ENCODE data around the gene CSPG4.
"Not testable (repeated sequence)": the region's sequence is repeated elsewhere in the genome, so short reads cannot be mapped to it uniquely, and the experiment has no call there.

The CSPG4 gene

DNA sequence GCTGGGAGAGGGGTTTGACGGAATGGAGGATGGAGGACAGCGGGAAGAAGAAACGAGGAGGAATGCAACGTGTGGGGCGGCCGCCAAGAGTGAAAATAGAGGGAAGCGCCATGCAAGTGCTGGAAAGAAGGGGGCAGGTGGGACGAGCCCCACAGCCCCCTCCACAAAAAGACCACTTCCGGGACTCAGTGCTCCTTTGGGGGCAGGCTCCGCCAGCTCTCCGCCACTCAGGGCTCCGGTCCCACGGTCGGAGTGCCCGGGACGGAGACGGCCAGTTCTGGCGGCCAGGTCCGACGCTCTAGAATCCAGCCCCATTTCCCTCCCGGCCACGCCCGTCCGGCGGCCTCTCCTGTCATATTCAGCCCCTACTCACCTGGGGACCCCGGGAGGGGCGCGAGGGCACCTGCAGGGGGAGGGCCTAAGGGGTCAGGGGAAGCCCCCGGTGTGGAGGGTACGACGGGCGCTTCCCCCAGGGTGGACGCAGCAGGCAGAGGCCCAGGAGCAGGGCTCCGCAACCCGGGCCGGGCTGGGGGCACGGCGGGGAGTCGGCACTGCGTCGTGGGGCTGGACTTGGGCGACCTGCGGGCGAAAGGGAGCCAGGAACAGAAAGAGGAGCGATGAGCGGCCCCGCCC, 25.5 kb upstream of the CSPG4 start:
- DNase-seq, result no peak

DNA sequence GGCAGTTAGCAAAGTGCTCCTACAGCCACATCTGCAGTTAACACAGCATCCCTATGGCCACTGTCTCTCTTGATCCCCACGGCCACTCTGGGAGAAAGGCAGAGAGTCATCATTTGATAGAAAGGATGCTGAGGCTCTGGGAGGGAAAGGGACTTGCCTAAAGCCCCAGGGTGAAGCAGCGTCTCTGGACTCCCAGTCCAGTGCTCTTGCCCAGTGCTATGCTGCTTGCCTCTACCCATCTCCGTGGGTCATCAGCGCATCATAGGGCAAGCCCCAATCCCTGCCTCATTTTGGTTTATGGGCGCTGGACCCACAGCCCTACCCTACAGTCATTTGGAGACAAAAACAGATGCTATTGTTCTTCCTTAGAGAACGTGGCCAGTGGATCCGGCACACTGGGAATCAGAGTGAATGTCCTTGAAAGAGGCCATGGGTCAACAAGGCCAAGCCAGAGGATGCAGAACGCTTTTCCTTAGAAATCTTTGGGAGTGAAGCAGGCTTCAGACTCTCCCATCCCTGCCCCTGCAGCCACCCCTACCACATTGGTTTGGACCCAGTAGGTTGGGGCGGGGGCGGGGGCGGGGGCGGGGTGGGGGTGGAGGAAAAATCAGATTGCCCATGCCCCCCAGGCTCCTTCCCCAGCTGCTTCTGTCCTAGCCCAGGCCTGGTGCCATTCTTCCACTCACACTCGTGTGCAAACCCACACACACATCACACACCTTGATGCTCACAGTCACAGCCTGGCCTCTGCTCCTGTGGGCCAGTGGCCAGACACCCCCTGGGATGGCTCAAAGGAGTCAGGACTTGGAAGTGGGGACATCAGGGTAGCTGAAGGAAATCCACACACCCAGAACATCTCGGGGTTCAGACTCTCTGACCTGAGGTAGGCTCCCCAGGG, 24.7 kb upstream of the CSPG4 start:
- not testable (repeated sequence) for DNase-seq

DNA sequence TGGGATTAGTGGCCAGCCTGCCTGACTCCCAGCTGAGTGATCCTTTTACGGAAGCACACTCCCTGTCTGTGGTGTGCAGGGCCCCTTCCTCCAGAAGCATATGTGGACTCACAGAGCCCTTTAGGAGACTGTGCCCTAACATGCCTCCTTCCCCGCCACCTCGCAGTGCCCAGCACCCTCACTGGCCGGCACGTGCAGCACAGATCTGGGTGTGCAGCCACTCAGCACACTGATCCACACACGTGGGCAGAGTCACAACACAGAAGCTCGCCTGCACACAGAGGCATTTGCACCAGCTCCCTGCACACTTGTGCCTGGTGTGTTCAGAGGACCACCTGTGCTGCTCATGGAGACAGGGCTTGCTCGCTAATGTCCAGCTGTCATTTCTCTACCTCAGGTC, 23.6 kb upstream of the CSPG4 start:
- DNase-seq, result no peak

DNA sequence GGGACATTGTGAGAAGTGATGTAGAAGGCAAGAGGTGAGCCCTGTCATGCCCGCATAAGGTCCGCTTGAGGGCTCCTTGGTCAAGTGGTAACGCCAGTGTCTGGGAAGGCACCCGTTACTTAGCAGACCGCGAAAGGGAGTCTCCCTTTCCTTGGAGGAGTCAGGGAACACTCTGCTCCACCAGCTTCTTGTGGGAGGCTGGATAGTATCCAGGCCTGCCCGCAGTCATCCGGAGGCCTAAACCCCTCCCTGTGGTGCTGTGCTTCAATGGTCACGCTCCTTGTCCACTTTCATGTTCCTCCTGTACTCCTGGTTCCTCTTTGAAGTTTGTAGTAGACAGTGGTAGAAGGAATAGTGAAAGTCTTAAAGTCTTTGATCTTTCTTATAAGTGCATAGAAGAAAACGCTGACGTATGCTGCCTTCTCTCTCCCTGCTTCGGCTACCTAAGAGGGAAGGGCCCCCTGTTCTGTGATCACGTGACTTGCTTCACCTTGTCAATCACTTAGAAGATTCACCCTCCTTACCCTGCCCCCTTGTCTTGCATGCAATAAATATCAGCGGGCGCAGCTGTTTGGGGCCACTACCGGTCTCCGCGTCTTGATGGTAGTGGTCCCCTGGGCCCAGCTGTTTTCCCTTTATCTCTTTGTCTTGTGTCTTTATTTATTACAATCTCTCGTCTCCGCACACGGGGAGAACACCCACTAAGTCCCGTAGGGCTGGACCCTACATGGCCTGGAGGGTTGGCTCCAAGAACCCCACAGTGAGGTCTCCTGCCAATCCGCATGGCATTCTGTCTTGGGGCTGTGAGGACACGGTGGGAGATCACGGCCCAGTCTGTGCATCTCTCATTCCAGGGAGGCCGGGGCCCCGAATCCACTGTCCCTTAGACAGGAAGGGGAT, 22.5 kb upstream of the CSPG4 start:
- not testable (repeated sequence) for DNase-seq

DNA sequence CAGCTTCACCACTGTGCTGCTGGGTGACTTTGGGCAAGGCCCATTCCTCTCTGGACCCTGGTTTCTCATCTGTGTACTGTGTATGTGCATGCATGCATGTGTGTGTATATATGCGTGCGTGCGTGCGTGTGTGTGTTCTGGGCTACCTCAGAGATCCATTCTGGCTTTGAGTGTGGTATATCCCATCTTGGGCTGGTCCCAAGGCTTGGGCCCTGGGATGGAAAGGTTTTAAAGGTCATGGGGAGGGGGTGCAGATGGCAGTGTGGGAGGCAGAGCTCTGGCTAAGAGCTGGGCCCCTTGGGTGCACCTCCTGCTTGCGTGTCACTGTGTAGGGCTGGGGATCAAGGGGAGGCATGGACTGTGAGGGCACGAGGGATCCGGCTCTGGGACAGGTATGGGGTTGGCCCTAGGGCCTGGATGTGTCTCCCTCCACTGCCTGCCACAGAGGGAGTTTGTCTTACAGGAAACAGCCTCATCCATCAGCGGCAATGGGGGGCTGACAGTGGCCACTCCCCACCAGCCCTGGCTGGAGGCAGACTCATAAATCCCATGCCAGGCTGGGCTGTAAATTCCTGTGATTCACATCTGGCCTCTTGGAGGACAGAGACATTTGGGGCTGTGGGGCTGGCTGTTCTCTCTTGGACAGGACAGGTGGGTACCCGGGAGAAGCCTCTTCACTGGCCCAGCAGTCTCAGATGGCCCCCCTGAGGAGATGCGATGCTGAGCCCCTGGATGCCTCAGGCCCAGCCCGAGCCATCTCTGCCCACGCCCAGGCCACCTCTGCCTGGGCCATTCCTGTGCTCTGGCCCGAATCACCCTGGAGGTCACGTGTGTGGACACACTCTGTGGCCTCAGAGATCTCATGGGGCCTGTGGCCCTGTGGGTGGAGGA, 21.4 kb upstream of the CSPG4 start:
- DNase-seq, result no peak

DNA sequence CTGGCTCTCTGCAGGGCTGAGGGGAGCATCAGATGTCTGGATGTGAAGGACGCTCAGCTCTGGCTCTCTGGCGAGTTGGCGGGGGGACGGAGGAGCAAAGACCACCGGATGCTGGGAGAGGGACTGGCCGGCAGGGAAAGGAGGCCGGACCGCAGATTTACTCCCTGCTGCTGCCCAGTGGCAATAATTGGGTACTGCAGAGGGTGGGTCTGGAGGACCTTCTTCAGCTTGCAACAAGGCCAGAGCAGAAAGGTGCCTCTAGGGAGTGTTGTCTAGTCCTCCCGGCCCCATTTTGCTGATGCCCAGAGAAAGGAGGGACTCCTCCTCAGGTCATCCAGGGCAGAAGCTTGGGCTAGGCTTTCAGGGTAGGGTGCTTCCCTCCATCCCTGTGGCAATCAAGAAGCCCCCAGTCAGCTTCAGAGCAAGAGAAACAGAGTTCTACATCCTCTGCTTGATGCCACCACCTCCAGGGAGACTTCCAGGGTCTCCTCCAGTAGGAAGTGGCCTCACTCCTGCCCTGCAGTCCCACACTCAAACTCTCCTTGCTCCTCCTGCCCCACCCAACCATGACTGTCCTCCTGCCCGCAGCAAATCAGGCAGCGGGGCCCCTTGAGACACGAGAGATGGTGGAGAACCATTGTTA, 20.3 kb upstream of the CSPG4 start:
- peak; percentile 29 to 36 for DNase-seq

DNA sequence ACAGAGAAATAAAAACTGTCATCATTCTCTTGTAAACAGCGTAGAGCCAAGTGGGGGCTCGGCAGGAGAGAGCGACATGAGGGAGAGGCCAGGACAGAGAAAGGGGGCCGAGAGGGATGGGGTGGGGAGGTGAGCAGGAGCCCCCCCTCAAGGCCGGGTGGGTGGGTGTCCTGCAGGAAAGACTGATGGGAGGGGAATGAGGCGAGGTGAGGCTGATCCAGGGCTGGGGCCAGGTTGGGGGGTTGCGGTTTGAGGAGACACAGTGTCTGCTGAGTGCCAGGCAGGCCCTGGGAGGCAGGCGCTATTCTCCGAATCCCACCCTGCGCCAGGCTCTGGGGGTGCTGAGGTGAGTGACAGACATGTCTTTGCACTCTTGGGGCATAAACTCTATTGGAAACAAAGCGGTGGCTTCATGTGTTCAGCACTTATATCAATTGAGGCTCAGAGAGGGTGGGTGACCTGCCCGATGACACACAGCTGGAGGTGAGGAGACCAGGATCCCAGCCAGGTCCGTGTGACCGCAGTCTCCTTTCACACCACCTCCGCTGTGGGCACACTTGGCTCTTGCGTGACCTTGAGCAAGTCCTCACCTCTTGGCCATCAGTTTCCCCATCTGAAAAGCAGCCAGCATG, 19.6 kb upstream of the CSPG4 start:
- no peak for DNase-seq

DNA sequence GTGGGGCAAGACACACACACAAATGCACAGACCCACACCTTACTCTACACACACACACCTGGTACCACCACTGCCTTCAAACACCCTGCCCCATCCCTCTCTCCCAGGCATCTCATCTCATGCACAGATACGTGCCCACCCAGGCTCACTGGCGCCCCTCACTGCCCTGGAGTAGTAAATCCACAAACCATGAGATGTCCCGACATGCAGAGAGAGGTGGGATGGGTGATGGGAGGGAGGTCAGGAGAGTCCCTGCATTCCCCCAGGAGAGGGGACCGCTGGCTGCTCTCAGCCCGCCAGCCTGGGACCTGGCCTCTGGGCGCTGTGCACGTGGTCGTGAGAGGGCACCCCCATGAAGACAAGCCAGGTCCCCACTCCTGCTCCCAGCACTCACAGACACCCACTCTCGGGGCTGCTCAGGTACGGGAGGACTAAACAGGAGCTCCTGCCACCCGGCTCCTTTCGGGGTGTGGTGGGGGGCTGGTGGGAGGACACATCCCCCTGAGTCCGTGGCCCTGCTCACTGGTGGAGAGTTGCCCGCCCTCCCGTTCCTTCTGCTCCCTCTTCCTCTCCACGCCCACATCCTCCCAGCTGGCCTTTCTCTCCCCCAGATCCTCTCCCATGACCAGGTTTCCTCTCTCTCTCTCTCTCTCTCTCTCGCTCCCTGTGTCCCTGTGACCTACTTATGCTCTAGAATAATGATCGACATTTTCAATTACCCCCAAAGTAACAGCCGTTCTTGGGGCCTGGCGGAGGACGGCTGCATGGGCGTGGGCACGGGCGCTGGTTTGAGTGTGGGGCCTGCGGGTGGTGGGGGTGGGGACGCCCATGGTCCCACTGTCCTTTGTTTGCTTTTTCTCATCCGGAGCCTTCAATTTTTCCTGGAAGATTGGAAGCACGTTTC, 18.9 kb upstream of the CSPG4 start:
- DNase-seq, result no peak

DNA sequence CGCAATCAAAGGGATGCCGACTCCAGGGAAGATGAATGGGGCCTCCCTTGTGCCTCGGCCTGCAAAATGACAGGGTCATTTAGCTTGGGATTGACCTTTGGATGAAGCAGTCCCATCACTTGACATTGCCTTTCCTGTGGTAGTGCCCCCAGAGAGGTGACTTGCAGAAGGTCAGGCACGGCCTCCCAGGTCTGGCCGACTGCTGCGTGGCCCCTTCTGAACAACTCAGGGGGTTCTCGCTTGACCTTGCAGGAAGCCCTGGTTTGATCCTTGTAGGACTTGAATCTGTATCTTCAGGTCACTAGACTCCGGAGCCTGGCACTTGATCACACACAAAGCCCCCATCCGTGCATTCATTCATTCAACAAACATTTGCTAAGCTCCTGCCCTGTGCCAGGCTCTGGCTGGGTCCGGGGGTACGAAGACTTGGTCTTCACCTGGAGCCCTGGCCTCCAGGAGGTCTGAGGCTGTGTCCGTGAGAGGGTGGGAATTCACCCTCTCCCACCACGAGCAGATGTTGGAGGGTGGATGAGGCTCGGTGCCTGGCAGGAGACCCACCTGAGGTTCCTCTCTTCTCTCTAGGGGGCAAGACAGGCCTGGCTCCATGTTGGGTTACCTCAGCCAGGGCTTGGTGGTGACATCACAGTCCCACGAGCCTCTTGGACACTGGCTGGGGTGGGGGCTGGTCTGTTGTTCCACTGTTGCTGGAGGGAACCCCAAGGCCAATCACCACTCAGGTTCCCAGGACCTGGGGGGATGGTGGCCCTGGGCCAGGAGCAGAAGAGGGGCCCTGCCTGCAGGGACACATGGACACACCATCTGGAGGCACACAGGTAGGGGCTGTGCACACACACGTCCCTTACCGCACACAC, 18.0 kb upstream of the CSPG4 start:
- DNase-seq, result not testable (repeated sequence)

DNA sequence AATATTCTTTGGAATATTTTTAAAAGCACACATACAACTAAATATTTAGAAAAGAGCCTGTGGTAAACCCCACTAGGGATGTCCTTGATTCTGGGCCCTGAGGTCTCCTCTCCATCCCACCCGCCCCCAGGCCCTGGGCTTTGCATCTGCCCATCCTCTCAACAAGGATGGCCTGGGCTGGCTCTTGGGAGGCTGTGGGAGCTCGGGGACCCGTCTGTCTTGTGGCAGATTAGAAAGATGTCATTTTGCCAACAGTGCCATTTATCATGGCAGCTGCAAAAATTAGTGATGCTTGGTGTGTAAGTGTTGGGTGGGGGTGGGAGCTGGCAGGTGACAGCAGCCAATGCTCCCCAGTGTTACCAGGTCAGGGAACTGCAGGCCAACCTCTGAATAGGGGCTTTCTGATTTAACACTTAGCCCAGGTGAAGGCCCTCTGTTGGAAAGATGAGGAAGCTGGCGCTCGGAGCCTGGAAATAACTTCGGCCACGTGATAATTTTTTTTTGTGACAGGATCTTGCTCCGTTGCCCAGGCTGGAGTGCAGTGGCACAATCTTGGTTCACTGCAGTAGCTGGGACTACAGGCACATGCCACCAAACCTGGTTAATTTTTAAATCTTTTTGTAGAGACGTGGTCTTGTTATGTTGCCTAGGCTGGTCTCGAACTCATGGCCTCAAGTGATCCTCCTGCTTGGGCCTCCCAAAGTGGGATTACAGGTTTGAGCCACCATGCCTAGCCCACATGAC, 16.9 kb upstream of the CSPG4 start:
- no peak for DNase-seq

DNA sequence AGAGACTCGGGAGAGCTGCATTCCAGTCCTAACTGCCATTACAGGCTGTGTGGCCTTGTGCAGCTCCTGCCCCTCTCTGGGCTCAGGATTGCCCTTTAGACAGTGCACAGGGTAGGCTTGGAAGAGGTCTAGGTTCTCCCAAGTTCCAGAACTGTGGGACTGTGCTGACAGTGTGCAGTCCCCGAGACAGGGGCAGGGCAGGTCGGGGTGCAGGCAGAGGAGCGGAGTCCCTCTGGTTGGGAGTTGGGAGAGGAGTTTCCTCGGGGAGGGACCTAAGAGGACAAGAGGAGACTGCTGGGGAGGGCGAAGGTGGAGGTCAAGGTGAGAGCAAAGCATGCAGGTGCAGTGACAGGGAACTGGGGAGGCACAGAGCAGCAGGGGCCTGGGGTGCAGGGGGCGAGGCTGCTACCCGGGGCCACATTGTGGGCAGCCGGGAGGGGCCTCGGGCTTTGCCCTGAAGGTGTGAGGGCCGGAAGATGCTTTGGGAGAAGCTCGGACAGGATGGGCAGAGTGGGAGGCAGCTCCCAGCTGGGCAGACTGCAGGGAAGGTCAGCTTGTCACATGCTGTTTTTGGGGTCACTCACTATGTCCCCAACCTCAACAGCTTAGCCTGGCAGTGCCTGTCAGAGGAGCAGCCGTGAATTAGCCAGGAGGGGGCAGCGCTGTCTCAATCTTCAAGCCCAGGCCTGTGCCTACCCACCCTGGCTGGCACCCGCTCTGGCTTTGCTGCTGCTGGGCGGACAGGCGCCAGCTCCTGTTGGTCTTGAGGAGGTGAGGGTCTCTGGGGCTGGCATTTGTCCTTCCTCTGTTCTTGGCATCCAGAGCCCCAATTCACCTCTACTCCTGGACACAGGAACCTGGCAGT, 15.4 kb upstream of the CSPG4 start:
- DNase-seq, result peak; percentile 61 to 71

DNA sequence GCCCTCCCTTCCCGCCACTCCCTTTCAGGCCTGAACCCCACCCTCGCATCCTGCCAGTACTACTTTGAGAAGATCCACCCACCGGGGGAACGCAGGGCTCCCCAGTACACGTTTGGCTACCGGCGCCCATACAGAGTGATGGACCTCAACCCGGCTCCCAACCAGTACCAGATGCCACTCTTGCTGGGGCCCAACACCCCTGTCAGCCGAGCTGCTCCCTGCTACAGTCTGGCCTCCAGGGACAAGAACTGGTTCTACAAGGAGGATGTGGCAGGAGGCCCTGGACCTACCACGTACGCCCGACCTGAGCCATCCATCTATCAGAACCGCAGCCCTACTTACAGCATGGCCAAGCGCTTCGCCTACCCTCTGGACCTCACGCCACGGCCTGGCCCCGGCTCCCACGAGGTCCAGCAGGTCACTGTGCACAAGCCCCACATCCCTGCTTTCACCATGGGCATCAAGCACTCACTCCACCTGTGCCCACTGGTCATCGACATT, 14.4 kb upstream of the CSPG4 start:
- no peak for DNase-seq

DNA sequence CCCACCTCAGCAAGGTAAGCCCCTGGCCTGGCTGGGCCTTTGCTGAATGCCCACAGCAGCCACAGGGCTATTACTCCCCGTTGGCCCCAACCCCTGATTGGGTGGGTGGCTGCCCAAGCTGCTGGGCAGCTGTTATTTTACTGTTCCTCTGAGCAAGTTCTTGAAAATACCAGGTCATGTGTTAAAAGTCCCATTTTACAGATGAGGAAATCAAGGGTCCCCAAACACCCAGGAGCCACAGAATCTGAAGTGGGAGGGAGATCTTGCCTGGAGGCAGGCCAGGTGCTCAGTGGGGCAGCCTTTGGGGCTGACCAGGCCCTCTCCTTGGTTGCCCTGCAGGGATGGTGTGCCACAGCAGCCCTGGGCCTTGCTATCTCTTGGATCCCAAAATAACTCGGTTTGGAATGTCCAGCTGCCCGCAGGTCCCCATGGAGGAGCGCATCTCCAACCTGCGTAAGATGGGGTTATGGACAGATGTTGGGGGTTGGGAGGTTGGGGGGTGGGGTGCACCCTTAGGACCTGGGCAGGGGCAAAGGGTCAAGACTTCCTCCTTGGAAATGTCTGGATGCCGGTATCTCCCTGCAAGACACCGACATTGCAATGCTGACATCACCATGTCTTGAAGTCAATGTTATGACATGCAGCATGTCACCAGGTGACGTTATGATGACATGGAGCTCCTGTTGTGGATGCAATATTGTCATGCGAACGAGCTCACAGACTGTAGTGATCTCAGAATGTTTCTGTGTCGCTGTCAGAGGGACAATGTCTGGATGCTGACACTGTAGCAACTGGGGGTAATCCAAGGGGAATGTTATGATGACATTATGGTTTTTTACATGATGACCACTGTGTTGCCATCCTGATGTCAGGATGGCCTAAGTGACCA, 13.3 kb upstream of the CSPG4 start:
- no peak for DNase-seq

DNA sequence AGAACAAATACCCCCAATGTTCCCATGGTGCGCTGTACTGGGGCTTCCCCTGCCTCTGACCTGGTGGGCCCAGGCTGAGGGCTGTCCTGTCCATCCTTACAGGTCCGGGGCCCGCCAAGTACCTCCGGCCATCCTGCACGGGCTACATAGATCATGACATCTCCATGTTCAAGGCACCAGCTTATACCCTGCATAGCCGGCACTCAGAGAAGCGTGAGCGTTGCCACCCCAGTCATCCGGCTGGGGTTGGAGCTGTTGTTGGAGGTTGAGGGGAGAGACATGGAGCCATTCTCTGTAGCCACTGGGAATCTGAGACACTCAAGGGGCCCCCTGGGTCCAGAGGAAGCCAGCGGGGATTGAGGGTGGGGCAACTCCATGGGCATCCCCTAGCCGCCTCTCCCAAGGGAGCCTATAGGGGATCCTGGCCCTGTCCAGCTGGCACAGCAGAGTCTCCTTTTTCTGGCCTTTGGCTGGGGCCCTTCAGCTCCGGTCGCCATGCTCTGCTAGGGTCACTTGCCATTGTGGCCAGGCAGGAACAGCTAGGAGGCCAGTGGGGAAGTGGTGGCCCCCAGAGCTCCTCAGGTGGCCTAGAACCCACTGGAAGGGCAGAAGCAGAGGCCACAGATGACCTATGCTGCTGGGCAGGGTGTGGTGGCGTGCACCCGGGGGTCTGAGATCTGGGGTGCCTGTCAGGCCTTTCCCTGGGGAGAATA, 12.5 kb upstream of the CSPG4 start:
- DNase-seq, result no peak
